ENCODE results near the gene VPS41.
"Not testable (repeated sequence)": the region's sequence is repeated elsewhere in the genome, so short reads cannot be mapped to it uniquely, and the experiment has no call there.

- not testable (repeated sequence) for TF ChIP-seq ZBTB17, CTCF, PATZ1, KLF1, ZBTB21 (tag by site-specific recombination; IDR thresholded peaks at IDR 0.05)
- TF ChIP-seq, protein P1, sequence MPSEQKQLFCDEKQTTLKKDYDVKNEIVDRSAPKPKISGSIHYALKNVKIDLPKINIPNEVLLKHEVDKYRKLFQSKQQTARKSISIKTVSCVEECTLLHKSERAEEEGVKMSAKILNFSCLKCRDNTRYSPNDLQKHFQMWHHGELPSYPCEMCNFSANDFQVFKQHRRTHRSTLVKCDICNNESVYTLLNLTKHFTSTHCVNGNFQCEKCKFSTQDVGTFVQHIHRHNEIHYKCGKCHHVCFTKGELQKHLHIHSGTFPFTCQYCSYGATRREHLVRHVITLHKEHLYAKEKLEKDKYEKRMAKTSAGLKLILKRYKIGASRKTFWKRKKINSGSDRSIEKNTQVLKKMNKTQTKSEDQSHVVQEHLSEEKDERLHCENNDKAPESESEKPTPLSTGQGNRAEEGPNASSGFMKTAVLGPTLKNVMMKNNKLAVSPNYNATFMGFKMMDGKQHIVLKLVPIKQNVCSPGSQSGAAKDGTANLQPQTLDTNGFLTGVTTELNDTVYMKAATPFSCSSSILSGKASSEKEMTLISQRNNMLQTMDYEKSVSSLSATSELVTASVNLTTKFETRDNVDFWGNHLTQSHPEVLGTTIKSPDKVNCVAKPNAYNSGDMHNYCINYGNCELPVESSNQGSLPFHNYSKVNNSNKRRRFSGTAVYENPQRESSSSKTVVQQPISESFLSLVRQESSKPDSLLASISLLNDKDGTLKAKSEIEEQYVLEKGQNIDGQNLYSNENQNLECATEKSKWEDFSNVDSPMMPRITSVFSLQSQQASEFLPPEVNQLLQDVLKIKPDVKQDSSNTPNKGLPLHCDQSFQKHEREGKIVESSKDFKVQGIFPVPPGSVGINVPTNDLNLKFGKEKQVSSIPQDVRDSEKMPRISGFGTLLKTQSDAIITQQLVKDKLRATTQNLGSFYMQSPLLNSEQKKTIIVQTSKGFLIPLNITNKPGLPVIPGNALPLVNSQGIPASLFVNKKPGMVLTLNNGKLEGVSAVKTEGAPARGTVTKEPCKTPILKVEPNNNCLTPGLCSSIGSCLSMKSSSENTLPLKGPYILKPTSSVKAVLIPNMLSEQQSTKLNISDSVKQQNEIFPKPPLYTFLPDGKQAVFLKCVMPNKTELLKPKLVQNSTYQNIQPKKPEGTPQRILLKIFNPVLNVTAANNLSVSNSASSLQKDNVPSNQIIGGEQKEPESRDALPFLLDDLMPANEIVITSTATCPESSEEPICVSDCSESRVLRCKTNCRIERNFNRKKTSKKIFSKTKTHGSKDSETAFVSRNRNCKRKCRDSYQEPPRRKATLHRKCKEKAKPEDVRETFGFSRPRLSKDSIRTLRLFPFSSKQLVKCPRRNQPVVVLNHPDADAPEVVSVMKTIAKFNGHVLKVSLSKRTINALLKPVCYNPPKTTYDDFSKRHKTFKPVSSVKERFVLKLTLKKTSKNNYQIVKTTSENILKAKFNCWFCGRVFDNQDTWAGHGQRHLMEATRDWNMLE (tag by site-specific recombination; conservative IDR thresholded peaks at IDR 0.05; ENCODE audit: low read depth) = not testable (repeated sequence)
Observed at GRCh38 chr7:38854947-38855346, 54.0 kb downstream of the VPS41 start.

Data from HEK293 (cell line).